Measurements from ENCODE around the gene G6PC1. TPM values are rescaled to one million over a fixed set of nuclear protein-coding genes. Genes with fewer than 3 reads are reported as not detected.
"Not testable (repeated sequence)": the region's sequence is repeated elsewhere in the genome, so short reads cannot be mapped to it uniquely, and the experiment has no call there.

The G6PC1 gene
- 100 to 1,000 TPM in 5 of 6 experiments, 10 to 100 TPM in 1; 64.5 to 505 (median 185) TPM for total RNA-seq
- long read RNA-seq, transcript G6PC-201 (5 exons, 3,096 nt), result major isoform, 13 of 32 reads
- long read RNA-seq, partial matches to known transcripts, result 0 of 32 reads
- long read RNA-seq, other reads (novel, unspliced or antisense), result 16 of 32 reads

- WGBS (ENCODE audit: insufficient coverage, low coverage, low lambda C conversion rate, missing lambda C conversion rate), result 32% methylated on average over 10 of the region's 12 CpGs
- Histone ChIP-seq H3K27me3 (no peaks in the 10 kb centered on the region), H3K9me3 (no peaks in the 10 kb centered on the region), H3K27ac (peak within 1 kb of the TSS; percentile 44 to 82 (median 73)), H3K4me1 (peaks cover 0 to 27% (median 9%) of the 10 kb centered on the region in 4 donors), H3K4me3 (peak within 1 kb of the TSS; percentile 33 to 84 (median 78)), H3K36me3 (peaks cover 0 to 19% (median 9%) of the 10 kb centered on the region in 4 donors)
- peak; percentile 61 to 89 (median 78) for DNase-seq
- TF ChIP-seq CTCF (IDR thresholded peaks at IDR 0.05), result no peak
- peak; percentile 93 for TF ChIP-seq POLR2A (IDR thresholded peaks at IDR 0.05)
- intact Hi-C loops (cut with DNase I), result no loop called here
- peak; percentile 72 to 84 (median 76) for ATAC-seq
Measured at GRCh38 chr17:42900460-42901331, at the start of gene G6PC1. TSS of gene G6PC1 (plus strand) at chr17:42900799. CDS start at chr17:42900877, 78 bp downstream.

DNA sequence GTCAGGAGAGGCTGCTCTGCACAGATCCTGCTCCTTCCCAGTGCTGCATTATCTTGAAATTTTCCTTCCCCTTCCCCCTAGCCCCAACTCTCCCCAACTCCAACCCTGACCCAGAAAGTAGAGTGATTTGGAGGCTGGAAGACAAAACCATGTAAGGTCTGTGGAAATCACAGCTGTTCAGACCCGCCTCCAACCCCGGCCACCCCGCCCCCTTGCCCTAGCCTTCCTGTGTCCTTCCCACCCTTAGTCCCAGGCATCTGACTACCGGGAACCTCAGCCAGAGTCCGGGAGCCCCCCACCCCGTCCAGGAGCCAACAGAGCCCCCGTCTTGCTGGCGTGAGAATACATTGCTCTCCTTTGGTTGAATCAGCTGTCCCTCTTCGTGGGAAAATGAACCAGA lies 49.6 kb upstream of the G6PC1 start, which contains the start of gene AOC3:
Gene AOC3, plus strand, starts transcription at position 246 of the 400 bp plus-strand sequence. Its CDS starts 145 bp downstream, at position 391.
- Histone ChIP-seq H3K4me1 (peaks cover 0 to 28% (median 9%) of the 10 kb centered on the region in 4 donors), H3K4me3 (peak within 1 kb of the TSS in 2 of 3 donors; percentile 11 to 17), H3K27ac (peak within 1 kb of the TSS in 1 of 3 donors; percentile 43), H3K36me3 (no peaks in the 10 kb centered on the region), H3K9me3 (no peaks in the 10 kb centered on the region), H3K27me3 (no peaks in the 10 kb centered on the region)
- peak in 3 of 4 donors; percentile 2 to 6 (median 6) for ATAC-seq
- 40% methylated on average over 2 of the region's 9 CpGs for WGBS (ENCODE audit: insufficient coverage, low coverage, low lambda C conversion rate, missing lambda C conversion rate)
- TF ChIP-seq POLR2A (IDR thresholded peaks at IDR 0.05), result no peak
- no peak for TF ChIP-seq CTCF (IDR thresholded peaks at IDR 0.05)
- intact Hi-C loops (cut with DNase I), result no loop called here
- peak in 1 of 3 donors; percentile 44 for DNase-seq

DNA sequence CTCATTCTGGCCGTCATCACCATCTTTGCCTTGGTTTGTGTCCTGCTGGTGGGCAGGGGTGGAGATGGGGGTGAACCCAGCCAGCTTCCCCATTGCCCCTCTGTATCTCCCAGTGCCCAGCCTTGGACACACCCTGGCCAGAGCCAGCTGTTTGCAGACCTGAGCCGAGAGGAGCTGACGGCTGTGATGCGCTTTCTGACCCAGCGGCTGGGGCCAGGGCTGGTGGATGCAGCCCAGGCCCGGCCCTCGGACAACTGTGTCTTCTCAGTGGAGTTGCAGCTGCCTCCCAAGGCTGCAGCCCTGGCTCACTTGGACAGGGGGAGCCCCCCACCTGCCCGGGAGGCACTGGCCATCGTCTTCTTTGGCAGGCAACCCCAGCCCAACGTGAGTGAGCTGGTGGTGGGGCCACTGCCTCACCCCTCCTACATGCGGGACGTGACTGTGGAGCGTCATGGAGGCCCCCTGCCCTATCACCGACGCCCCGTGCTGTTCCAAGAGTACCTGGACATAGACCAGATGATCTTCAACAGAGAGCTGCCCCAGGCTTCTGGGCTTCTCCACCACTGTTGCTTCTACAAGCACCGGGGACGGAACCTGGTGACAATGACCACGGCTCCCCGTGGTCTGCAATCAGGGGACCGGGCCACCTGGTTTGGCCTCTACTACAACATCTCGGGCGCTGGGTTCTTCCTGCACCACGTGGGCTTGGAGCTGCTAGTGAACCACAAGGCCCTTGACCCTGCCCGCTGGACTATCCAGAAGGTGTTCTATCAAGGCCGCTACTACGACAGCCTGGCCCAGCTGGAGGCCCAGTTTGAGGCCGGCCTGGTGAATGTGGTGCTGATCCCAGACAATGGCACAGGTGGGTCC lies 49.0 kb upstream of the G6PC1 start:
- peak overlapping the region in 2 of 3 donors; percentile 11 to 17 for H3K4me3 ChIP-seq

DNA sequence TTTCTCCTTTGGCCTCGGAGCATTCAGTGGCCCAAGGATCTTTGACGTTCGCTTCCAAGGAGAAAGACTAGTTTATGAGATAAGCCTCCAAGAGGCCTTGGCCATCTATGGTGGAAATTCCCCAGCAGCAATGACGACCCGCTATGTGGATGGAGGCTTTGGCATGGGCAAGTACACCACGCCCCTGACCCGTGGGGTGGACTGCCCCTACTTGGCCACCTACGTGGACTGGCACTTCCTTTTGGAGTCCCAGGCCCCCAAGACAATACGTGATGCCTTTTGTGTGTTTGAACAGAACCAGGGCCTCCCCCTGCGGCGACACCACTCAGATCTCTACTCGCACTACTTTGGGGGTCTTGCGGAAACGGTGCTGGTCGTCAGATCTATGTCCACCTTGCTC lies 48.2 kb upstream of the G6PC1 start:
- Histone ChIP-seq H3K9me3 (no peaks in the 10 kb centered on the region), H3K36me3 (no peaks in the 10 kb centered on the region), H3K27me3 (no peaks in the 10 kb centered on the region), H3K27ac (peak overlapping the region in 2 of 3 donors; percentile 20 to 29), H3K4me3 (peak overlapping the region in 2 of 3 donors; percentile 17 to 27), H3K4me1 (peaks cover 0 to 28% (median 9%) of the 10 kb centered on the region in 4 donors)
- DNase-seq (no peak), ATAC-seq (no peak)
- intact Hi-C loops (cut with DNase I), result no loop called here
- no peak for TF ChIP-seq CTCF (IDR thresholded peaks at IDR 0.05)
- no peak for TF ChIP-seq POLR2A (IDR thresholded peaks at IDR 0.05)
- 100% methylated on average over 5 of the region's 15 CpGs for WGBS (ENCODE audit: insufficient coverage, low coverage, low lambda C conversion rate, missing lambda C conversion rate)

More for the DNA sequence above, 49.0 kb upstream of the G6PC1 start:
- H3K27me3 ChIP-seq; H3K36me3 ChIP-seq; ATAC-seq; DNase-seq; H3K9me3 ChIP-seq; H3K27ac ChIP-seq; intact Hi-C loops (cut with DNase I): not testable (repeated sequence)
- peaks cover 0 to 28% (median 9%) of the 10 kb centered on the region in 4 donors for H3K4me1 ChIP-seq
- 80% methylated on average over 1 of the region's 28 CpGs for WGBS (ENCODE audit: insufficient coverage, low coverage, low lambda C conversion rate, missing lambda C conversion rate)
